IMR-90 (cell line): ENCODE measurements around the gene ARHGAP8. TPM values are rescaled to one million over a fixed set of nuclear protein-coding genes. Genes with fewer than 3 reads are reported as not detected.
A peak's percentile ranks its signal among the peaks of the same experiment; 100 is the strongest.

Source experiments
- ATAC-seq: fragments of 200-7000 bp; cut with Tn5 transposase; 2 replicates; pipeline ENCODE4 v1.9.1; 2020; ENCODE audit warnings: low read depth, mild to moderate bottlenecking, moderate library complexity
- BruUV-seq: library from RNA; stranded (reverse); fragments of 400-500 nt; replicated peaks from 2 replicates; lab custom pipeline; 2021; lab: Mats Ljungman, UMichigan
- CTCF ChIA-PET: fragments of 300-600 bp; formaldehyde crosslinking; extraction: SDS; loops from one replicate; lab custom pipeline; 2021; ENCODE audit warnings: antibody characterized with exemption; lab: Yijun Ruan, JAX
- POLR2A ChIA-PET: fragments of 300-600 bp; sonication (Branson Sonifier 250); formaldehyde crosslinking; loops from one replicate; lab custom pipeline; 2022; ENCODE audit warnings: antibody characterized with exemption; ENCODE audit not compliant: unreplicated experiment; lab: Charles Lee
- DNase-seq: peaks from one replicate; pipeline ENCODE4 v3.0.0; 2013
- H2AFZ ChIP-seq: replicated peaks from 2 replicates; pipeline ENCODE3; 2013; ENCODE audit warnings: low read length, mild to moderate bottlenecking; ENCODE audit not compliant: poor library complexity
- H2AK5ac ChIP-seq: 2 replicates; pipeline ENCODE4 v1.6.1; 2013; ENCODE audit warnings: low read depth, low read length, inconsistent platforms
- H2AK9ac ChIP-seq: replicated peaks from 2 replicates; pipeline ENCODE3; 2013; ENCODE audit warnings: mild to moderate bottlenecking, low read depth, low read length, moderate library complexity; ENCODE audit not compliant: poor library complexity
- H2BK120ac ChIP-seq: 2 replicates; pipeline ENCODE4 v1.6.1; 2013; ENCODE audit warnings: low read depth, low read length, inconsistent platforms
- H2BK15ac ChIP-seq: 3 replicates; pipeline ENCODE4 v1.6.1; 2013; ENCODE audit warnings: low read depth, low read length, inconsistent platforms
- H2BK20ac ChIP-seq: 2 replicates; pipeline ENCODE4 v1.6.1; 2013; ENCODE audit warnings: low read depth, mild to moderate bottlenecking, inconsistent platforms, low read length, moderate library complexity
- H2BK5ac ChIP-seq: 2 replicates; pipeline ENCODE4 v1.6.1; 2013; ENCODE audit warnings: mild to moderate bottlenecking, low read depth, low read length, inconsistent platforms; ENCODE audit not compliant: poor library complexity, severe bottlenecking
- H3K14ac ChIP-seq: replicated peaks from 2 replicates; pipeline ENCODE4 v1.6.1; 2013; ENCODE audit warnings: low read depth, low read length, inconsistent platforms
- H3K18ac ChIP-seq: 2 replicates; pipeline ENCODE4 v1.6.1; 2013; ENCODE audit warnings: low read depth, low read length, control low read depth
- H3K23ac ChIP-seq: 2 replicates; pipeline ENCODE4 v1.6.1; 2013; ENCODE audit warnings: low read depth, low read length, inconsistent platforms
- H3K27ac ChIP-seq: 2 replicates; pipeline ENCODE4 v1.5.1; 2013; ENCODE audit warnings: mild to moderate bottlenecking, control low read depth, low read length; ENCODE audit not compliant: insufficient read depth
- H3K27me3 ChIP-seq: 2 replicates; pipeline ENCODE4 v1.6.1; 2013; ENCODE audit warnings: low read length; ENCODE audit not compliant: control insufficient read depth, insufficient read depth
- H3K36me3 ChIP-seq: 2 replicates; pipeline ENCODE4 v1.6.1; 2013; ENCODE audit warnings: low read length, mixed read lengths; ENCODE audit not compliant: control insufficient read depth, insufficient read depth
- H3K4ac ChIP-seq: 2 replicates; pipeline ENCODE4 v1.6.1; 2013; ENCODE audit warnings: low read depth, low read length, inconsistent platforms
- H3K4me1 ChIP-seq: 2 replicates; pipeline ENCODE4 v1.6.1; 2013; ENCODE audit warnings: low read length, mixed read lengths; ENCODE audit not compliant: control insufficient read depth, insufficient read depth
- H3K4me2 ChIP-seq: 2 replicates; pipeline ENCODE4 v1.6.1; 2013; ENCODE audit warnings: low read depth, mild to moderate bottlenecking, control low read depth, low read length, moderate library complexity
- H3K4me3 ChIP-seq: 2 replicates; pipeline ENCODE4 v1.5.1; 2013; ENCODE audit warnings: low read depth, mild to moderate bottlenecking, control low read depth, low read length, moderate library complexity; ENCODE audit not compliant: insufficient read depth
- H3K56ac ChIP-seq: 2 replicates; pipeline ENCODE4 v1.6.1; 2013; ENCODE audit warnings: low read length, inconsistent platforms; ENCODE audit not compliant: insufficient read depth; ENCODE audit errors: extremely low read depth
- H3K79me1 ChIP-seq, 2 experiments: 2 replicates each; pipeline ENCODE4 v1.6.1; 2013; ENCODE audit warnings: low read length in 2 of 2, inconsistent platforms in 1 of 2, low read depth in 1 of 2
- H3K9ac ChIP-seq: 2 replicates; pipeline ENCODE4 v1.6.1; 2013; ENCODE audit warnings: low read depth, low read length, control low read depth
- H3K9me1 ChIP-seq: 2 replicates; pipeline ENCODE4 v1.6.1; 2013; ENCODE audit warnings: low read length, inconsistent platforms; ENCODE audit not compliant: insufficient read depth
- H3K9me3 ChIP-seq: 2 replicates; pipeline ENCODE4 v1.6.1; 2013; ENCODE audit warnings: low read length; ENCODE audit not compliant: control insufficient read depth, insufficient read depth
- H4K20me1 ChIP-seq: 2 replicates; pipeline ENCODE4 v1.6.1; 2013; ENCODE audit warnings: low read length, inconsistent platforms; ENCODE audit not compliant: insufficient read depth
- H4K5ac ChIP-seq: 2 replicates; pipeline ENCODE4 v1.6.1; 2013; ENCODE audit warnings: mild to moderate bottlenecking, low read depth, low read length, control low read depth
- H4K8ac ChIP-seq, 2 experiments: 2 replicates each; pipeline ENCODE4 v1.6.1; 2013; ENCODE audit warnings: low read depth in 2 of 2, low read length in 2 of 2, control low read depth in 1 of 2, inconsistent platforms in 1 of 2
- H4K91ac ChIP-seq: 2 replicates; pipeline ENCODE4 v1.6.1; 2013; ENCODE audit warnings: low read depth, low read length, inconsistent platforms; ENCODE audit not compliant: insufficient read depth
- CTCF ChIP-seq: conservative IDR thresholded peaks from 2 replicates; pipeline ENCODE4 v1.5.1; 2012; ENCODE audit warnings: mild to moderate bottlenecking, low read depth, low read length, improper control_type of control experiment
- MAFK ChIP-seq: IDR thresholded peaks from 2 replicates; pipeline ENCODE4 v1.6.1; 2012; ENCODE audit warnings: low read depth, low read length, improper control_type of control experiment
- MXI1 ChIP-seq: IDR thresholded peaks from 2 replicates; pipeline ENCODE4 v1.6.1; 2012; ENCODE audit warnings: low read depth, mild to moderate bottlenecking, low read length, moderate library complexity, borderline replicate concordance
- SMC3 ChIP-seq: fragments of 150-350 bp; IDR thresholded peaks from 2 replicates; pipeline ENCODE4 v1.6.1; 2016; ENCODE audit warnings: low read depth, mild to moderate bottlenecking, antibody characterized with exemption, low read length, moderate library complexity
- WGBS, 2 experiments: methylation state at CpG; one replicate each; pipeline versions ENCODE4 v1.1.5 to v1.1.7; 2013; ENCODE audit warnings: missing lambda C conversion rate in 2 of 2; ENCODE audit not compliant: insufficient read length in 1 of 2; ENCODE audit errors: extremely low coverage in 2 of 2; 5-methylcytosine and 5-hydroxymethylcytosine counted together
- dilution Hi-C: fragments of 300-500 bp; cut with HindIII; formaldehyde crosslinking; loops from one replicate; pipeline ENCODE4 v1.14.3; 2018; ENCODE audit warnings: low sequenced_read_pairs; ENCODE audit not compliant: unreplicated experiment
- in situ Hi-C: fragments of 300-500 bp; cut with MboI; formaldehyde crosslinking; loops from 3 replicates; pipeline ENCODE4 v1.14.3; 2019; ENCODE audit warnings: low sequenced_read_pairs, inconsistent platforms, mixed read lengths
- intact Hi-C: fragments of 100-400 bp; cut with micrococcal nuclease; formaldehyde crosslinking; loops from 2 replicates; pipeline ENCODE4 v1.10.0; 2022
- polyA plus RNA-seq, 3 experiments: library from polyadenylated mRNA; depleted of rRNA; stranded (reverse); fragments of >200 nt; gene quantifications; 2 replicates each; pipeline ENCODE4 v1.2.3, GENCODE V29; 2012; ENCODE audit warnings: low replicate concordance in 1 of 3
- total RNA-seq: library from RNA; depleted of rRNA; stranded (reverse); fragments of >200 nt; gene quantifications from 2 replicates; pipeline ENCODE4 v1.2.3, GENCODE V29; 2012

The ARHGAP8 gene
- total and polyA plus RNA-seq, 2 of the 4 experiments (the other 2 are of a cell fraction), result 0.18 to 0.21 TPM

GRCh38 chr22:44889255-44889878 is 137.0 kb downstream of the ARHGAP8 start:
- no peak overlapping the region for H4K5ac ChIP-seq
- no peak overlapping the region for H3K56ac ChIP-seq
- no peak overlapping the region for H4K8ac ChIP-seq
- H3K36me3 ChIP-seq, result no peaks in the 10 kb centered on the region
- peak overlapping the region; percentile 8 for H2AFZ ChIP-seq
- TF ChIP-seq CTCF (no peak), MAFK (no peak), SMC3 (no peak), MXI1 (no peak)
- intact Hi-C loops, result no loop called here
- H3K9me1 ChIP-seq, result no peaks in the 10 kb centered on the region
- H3K9ac ChIP-seq, result no peak overlapping the region
- H2BK15ac ChIP-seq, result no peak overlapping the region
- H3K4ac ChIP-seq, result no peak overlapping the region
- H4K91ac ChIP-seq, result no peak overlapping the region
- no peak overlapping the region for H2BK120ac ChIP-seq
- no TSS peak for BruUV-seq
- in situ Hi-C loops, result loop anchor here (10.0 kb wide), 1 partner anchor 65 kb away; no protein-coding TSS in a partner anchor
- H2AK5ac ChIP-seq, result no peak overlapping the region
- DNase-seq, result no peak
- dilution Hi-C loops, result no loop called here
- H3K27ac ChIP-seq, result no peak overlapping the region
- no peak overlapping the region for H3K4me2 ChIP-seq
- no peaks in the 10 kb centered on the region for H3K9me3 ChIP-seq
- H3K27me3 ChIP-seq, result peaks cover 3% of the 10 kb centered on the region; the same call in 1 of the 2 replicates
- ATAC-seq, result no peak
- H3K23ac ChIP-seq, result no peak overlapping the region
- CTCF ChIA-PET, result no interaction called here
- no peak overlapping the region for H2AK9ac ChIP-seq
- no peak overlapping the region for H3K14ac ChIP-seq
- no peak overlapping the region for H2BK5ac ChIP-seq
- no peak overlapping the region for H2BK20ac ChIP-seq
- no peak overlapping the region for H3K18ac ChIP-seq
- no peaks in the 10 kb centered on the region for H3K79me1 ChIP-seq
- POLR2A ChIA-PET, result no interaction called here
- H3K4me1 ChIP-seq, result no peaks in the 10 kb centered on the region
- H4K20me1 ChIP-seq, result no peaks in the 10 kb centered on the region
- H3K4me3 ChIP-seq, result no peak overlapping the region
- WGBS, 2 experiments, result 53% methylated on average over 4 of the region's 14 CpGs; no CpG with 5 or more reads in 1 of the 2 experiments
